Sigmoid colon (tissue), 3 donors: ENCODE data around the gene SCO2.

Experiments used
- POLR2A ChIP-seq, 2 donors: fragments of 450-650 bp; IDR thresholded peaks; one replicate each; pipeline ENCODE4 v1.6.1; 2016; ENCODE audit warnings: antibody characterized with exemption in 2 of 2, mild to moderate bottlenecking in 2 of 2, moderate library complexity in 2 of 2
- TF ChIP-seq, protein P1 (sequence below), 4 experiments: fragments of 450-650 bp in 3 of 4; fragments of 200-600 bp in 1 of 4; IDR thresholded peaks; one replicate each; pipeline ENCODE4 v1.5.1; 2016 to 2019; ENCODE audit warnings: antibody characterized with exemption in 4 of 4, mild to moderate bottlenecking in 3 of 4, moderate library complexity in 2 of 4

- TF ChIP-seq POLR2A (IDR thresholded peaks at IDR 0.05): no peak
- TF ChIP-seq, protein P1, sequence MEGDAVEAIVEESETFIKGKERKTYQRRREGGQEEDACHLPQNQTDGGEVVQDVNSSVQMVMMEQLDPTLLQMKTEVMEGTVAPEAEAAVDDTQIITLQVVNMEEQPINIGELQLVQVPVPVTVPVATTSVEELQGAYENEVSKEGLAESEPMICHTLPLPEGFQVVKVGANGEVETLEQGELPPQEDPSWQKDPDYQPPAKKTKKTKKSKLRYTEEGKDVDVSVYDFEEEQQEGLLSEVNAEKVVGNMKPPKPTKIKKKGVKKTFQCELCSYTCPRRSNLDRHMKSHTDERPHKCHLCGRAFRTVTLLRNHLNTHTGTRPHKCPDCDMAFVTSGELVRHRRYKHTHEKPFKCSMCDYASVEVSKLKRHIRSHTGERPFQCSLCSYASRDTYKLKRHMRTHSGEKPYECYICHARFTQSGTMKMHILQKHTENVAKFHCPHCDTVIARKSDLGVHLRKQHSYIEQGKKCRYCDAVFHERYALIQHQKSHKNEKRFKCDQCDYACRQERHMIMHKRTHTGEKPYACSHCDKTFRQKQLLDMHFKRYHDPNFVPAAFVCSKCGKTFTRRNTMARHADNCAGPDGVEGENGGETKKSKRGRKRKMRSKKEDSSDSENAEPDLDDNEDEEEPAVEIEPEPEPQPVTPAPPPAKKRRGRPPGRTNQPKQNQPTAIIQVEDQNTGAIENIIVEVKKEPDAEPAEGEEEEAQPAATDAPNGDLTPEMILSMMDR (IDR thresholded peaks at IDR 0.05): no peak
Measured at GRCh38 chr22:50500452-50500851, 24.9 kb downstream of the SCO2 start.
